Ureter (tissue), 1 donor: Measurements from ENCODE around the gene UGT3A2. TPM values are rescaled to one million over a fixed set of nuclear protein-coding genes. Genes with fewer than 3 reads are reported as not detected.
"Not testable (repeated sequence)": the region's sequence is repeated elsewhere in the genome, so short reads cannot be mapped to it uniquely, and the experiment has no call there.

Source experiments
- DNase-seq: peaks from one replicate; pipeline ENCODE4 v3.0.0-alpha.2; 2020; ENCODE audit warnings: low spot score
- total RNA-seq: library from RNA; stranded (reverse); gene quantifications from one replicate; pipeline ENCODE4 v1.2.4, GENCODE V29; 2023
- donor health status: DM: yes; HTN: yes; CAD: no.

Gene UGT3A2
- total RNA-seq, 1 donor from 2014 or later = 0.44 TPM

GRCh38 chr5:36054647-36055046 lies 12.0 kb downstream of the UGT3A2 start:
- no peak for DNase-seq

GRCh38 chr5:36052538-36052937 lies 14.1 kb downstream of the UGT3A2 start:
- no peak for DNase-seq

- DNase-seq = no peak
Observed at GRCh38 chr5:36049949-36050348, 16.7 kb downstream of the UGT3A2 start.

GRCh38 chr5:36047384-36048160 lies 19.1 kb downstream of the UGT3A2 start:
- DNase-seq = no peak

- DNase-seq = no peak
Observed at GRCh38 chr5:36045895-36046294, 20.8 kb downstream of the UGT3A2 start.

- DNase-seq = no peak
Observed at GRCh38 chr5:36041537-36041845, 25.2 kb downstream of the UGT3A2 start.

- no peak for DNase-seq
Observed at GRCh38 chr5:36040651-36041536, 25.8 kb downstream of the UGT3A2 start.

GRCh38 chr5:36035696-36036095 lies 31.0 kb downstream of the UGT3A2 start:
- DNase-seq = no peak

GRCh38 chr5:36034536-36035134 lies 32.0 kb downstream of the UGT3A2 start:
- DNase-seq = not testable (repeated sequence)

- no peak for DNase-seq
Observed at GRCh38 chr5:36033486-36033885, 33.2 kb downstream of the UGT3A2 start.

- DNase-seq = no peak
Observed at GRCh38 chr5:36033047-36033446, 33.6 kb downstream of the UGT3A2 start.

GRCh38 chr5:36031223-36031622 lies 35.5 kb downstream of the UGT3A2 start:
- DNase-seq = no peak

- DNase-seq = no peak
Observed at GRCh38 chr5:36029914-36030313, 36.8 kb downstream of the UGT3A2 start.

GRCh38 chr5:36028816-36029465 lies 37.7 kb downstream of the UGT3A2 start:
- DNase-seq = no peak

GRCh38 chr5:36027711-36028110 lies 39.0 kb downstream of the UGT3A2 start:
- no peak for DNase-seq

GRCh38 chr5:36026706-36027465 lies 39.8 kb downstream of the UGT3A2 start:
- no peak for DNase-seq

GRCh38 chr5:36022246-36022645 lies 44.4 kb downstream of the UGT3A2 start:
- not testable (repeated sequence) for DNase-seq

- DNase-seq = not testable (repeated sequence)
Observed at GRCh38 chr5:36019584-36019983, 47.1 kb downstream of the UGT3A2 start.

GRCh38 chr5:36017622-36018021 lies 49.1 kb downstream of the UGT3A2 start:
- no peak for DNase-seq

- no peak for DNase-seq
Observed at GRCh38 chr5:36017004-36017403, 49.7 kb downstream of the UGT3A2 start.

- DNase-seq = no peak
Observed at GRCh38 chr5:36013182-36013581, 53.5 kb downstream of the UGT3A2 start.
